CD4-positive, alpha-beta T cell (primary cell): ENCODE measurements around the gene NELL2. TPM values are rescaled to one million over a fixed set of nuclear protein-coding genes. Genes with fewer than 3 reads are reported as not detected.

Source experiments
- ATAC-seq: fragments of 200-7000 bp; cut with Tn5 transposase; one replicate; pipeline ENCODE4 v1.10.0; 2022; ENCODE audit warnings: mild to moderate bottlenecking; ENCODE audit not compliant: poor library complexity
- CTCF ChIA-PET: fragments of 350-600 bp; sonication (Branson Sonifier 250); formaldehyde crosslinking; loops from one replicate; lab custom pipeline; 2021; ENCODE audit warnings: antibody characterized with exemption, inconsistent platforms; lab: Charles Lee
- POLR2A ChIA-PET: fragments of 350-600 bp; sonication (Branson Sonifier 250); formaldehyde crosslinking; loops from one replicate; lab custom pipeline; 2021; ENCODE audit warnings: antibody characterized with exemption, inconsistent platforms; lab: Charles Lee
- DNase-seq, 14 experiments: peaks; one replicate each; pipeline ENCODE4 v3.0.0-alpha.2; 2013 to 2020; ENCODE audit warnings: mixed read lengths in 2 of 14
- H3K27ac ChIP-seq, 2 donors: one replicate each; pipeline versions ENCODE4 v1.5.1 to v1.7.0; 2013; ENCODE audit warnings: low read length in 2 of 2, low read depth in 1 of 2, mild to moderate bottlenecking in 1 of 2
- H3K27me3 ChIP-seq, 2 experiments: 1 replicate in 1 of 2; 2 replicates in 1 of 2; pipeline versions ENCODE4 v1.6.1 to v1.7.0; 2013; ENCODE audit warnings: low read length in 2 of 2, control low read depth in 1 of 2, mild to moderate bottlenecking in 1 of 2, moderate library complexity in 1 of 2; ENCODE audit not compliant: insufficient read depth in 2 of 2, control insufficient read depth in 1 of 2
- H3K36me3 ChIP-seq: one replicate; pipeline ENCODE4 v1.6.1; 2013; ENCODE audit warnings: low read length, control low read depth; ENCODE audit not compliant: insufficient read depth
- H3K4me1 ChIP-seq: one replicate; pipeline ENCODE4 v1.6.1; 2013; ENCODE audit warnings: low read length, control low read depth; ENCODE audit not compliant: insufficient read depth
- H3K4me3 ChIP-seq: one replicate; pipeline ENCODE4 v1.5.1; 2013; ENCODE audit warnings: mild to moderate bottlenecking, low read length, moderate library complexity
- H3K9me3 ChIP-seq, 2 experiments: 1 replicate in 1 of 2; 2 replicates in 1 of 2; pipeline versions ENCODE4 v1.6.1 to v1.7.0; 2013; ENCODE audit warnings: low read length in 2 of 2, mild to moderate bottlenecking in 2 of 2, control low read depth in 1 of 2, moderate library complexity in 1 of 2; ENCODE audit not compliant: control insufficient read depth in 1 of 2, insufficient read depth in 1 of 2
- H3K27ac Mint-ChIP-seq: one replicate; pipeline ENCODE4 v1.8.0; 2020; ENCODE audit warnings: mixed read lengths
- H3K27me3 Mint-ChIP-seq: one replicate; pipeline ENCODE4 v1.8.0; 2021; ENCODE audit warnings: mixed read lengths
- H3K36me3 Mint-ChIP-seq: one replicate; pipeline ENCODE4 v1.8.0; 2021; ENCODE audit warnings: low read depth, mixed read lengths
- H3K4me1 Mint-ChIP-seq: one replicate; pipeline ENCODE4 v1.8.0; 2021; ENCODE audit warnings: low read depth, mixed read lengths
- H3K4me3 Mint-ChIP-seq: one replicate; pipeline ENCODE4 v1.8.0; 2020; ENCODE audit warnings: mild to moderate bottlenecking, mixed read lengths
- H3K9me3 Mint-ChIP-seq: one replicate; pipeline ENCODE4 v1.8.0; 2020; ENCODE audit warnings: mixed read lengths
- intact Hi-C, 2 experiments: fragments of 100-400 bp; cut with DNase I in 1 of 2; cut with micrococcal nuclease in 1 of 2; formaldehyde crosslinking; loops; one replicate each; pipeline versions ENCODE4 v1.15.1 to v1.9.0; 2023 to 2025; cut with DNase I, micrococcal nuclease
- total RNA-seq, 174 experiments: library from RNA in 2 of 174; stranded (reverse) in 2 of 174; gene quantifications; one replicate each; pipeline ENCODE4 v1.2.3 and lab custom pipeline; 2021 to 2026
- TF ChIP-seq, protein P1 (sequence below): fragments of 200-600 bp; IDR thresholded peaks from one replicate; pipeline ENCODE4 v1.8.0; 2022; ENCODE audit warnings: antibody characterized with exemption, mild to moderate bottlenecking

The NELL2 gene
- total RNA-seq, 2 experiments from 2014 or later, result 142 to 147 TPM

DNA sequence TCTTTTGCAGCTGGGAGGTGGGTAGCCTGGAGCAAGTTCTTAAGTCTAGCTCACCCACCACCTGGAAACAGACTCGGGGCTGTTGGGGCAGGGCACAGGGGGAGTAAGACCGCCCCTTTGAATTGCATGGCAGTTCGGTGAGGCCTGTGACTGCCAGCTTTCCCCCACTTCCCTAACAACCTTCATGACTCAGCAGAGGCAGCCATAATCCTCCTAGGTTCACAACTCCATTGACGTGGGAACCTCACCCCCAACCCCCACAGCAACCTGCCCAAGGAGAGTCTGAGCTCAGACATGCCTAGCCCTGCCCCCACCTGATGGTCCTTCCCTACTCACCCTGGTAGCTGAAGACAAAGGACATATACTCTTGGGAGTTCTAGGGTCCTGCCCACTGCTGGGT is 87.4 kb downstream of the NELL2 start:
- no peak overlapping the region for H3K4me3 Mint-ChIP-seq
- TF ChIP-seq, protein P1, sequence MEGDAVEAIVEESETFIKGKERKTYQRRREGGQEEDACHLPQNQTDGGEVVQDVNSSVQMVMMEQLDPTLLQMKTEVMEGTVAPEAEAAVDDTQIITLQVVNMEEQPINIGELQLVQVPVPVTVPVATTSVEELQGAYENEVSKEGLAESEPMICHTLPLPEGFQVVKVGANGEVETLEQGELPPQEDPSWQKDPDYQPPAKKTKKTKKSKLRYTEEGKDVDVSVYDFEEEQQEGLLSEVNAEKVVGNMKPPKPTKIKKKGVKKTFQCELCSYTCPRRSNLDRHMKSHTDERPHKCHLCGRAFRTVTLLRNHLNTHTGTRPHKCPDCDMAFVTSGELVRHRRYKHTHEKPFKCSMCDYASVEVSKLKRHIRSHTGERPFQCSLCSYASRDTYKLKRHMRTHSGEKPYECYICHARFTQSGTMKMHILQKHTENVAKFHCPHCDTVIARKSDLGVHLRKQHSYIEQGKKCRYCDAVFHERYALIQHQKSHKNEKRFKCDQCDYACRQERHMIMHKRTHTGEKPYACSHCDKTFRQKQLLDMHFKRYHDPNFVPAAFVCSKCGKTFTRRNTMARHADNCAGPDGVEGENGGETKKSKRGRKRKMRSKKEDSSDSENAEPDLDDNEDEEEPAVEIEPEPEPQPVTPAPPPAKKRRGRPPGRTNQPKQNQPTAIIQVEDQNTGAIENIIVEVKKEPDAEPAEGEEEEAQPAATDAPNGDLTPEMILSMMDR, result no peak
- ChIA-PET POLR2A (interaction anchor here (0.6 to 0.9 kb wide), 2 partner anchors 13 to 663 kb away, joined by 3 to 4 read pairs; no protein-coding TSS in a partner anchor), CTCF (interaction anchor here (1.2 to 2.4 kb wide), 3 partner anchors 8 to 14 kb away, joined by 3 to 6 read pairs (median 4); no protein-coding TSS in a partner anchor)
- Histone ChIP-seq H3K4me1 (no peaks in the 10 kb centered on the region), H3K27ac (no peak overlapping the region), H3K9me3 (peaks cover 0 to 5% of the 10 kb centered on the region in 2 experiments), H3K4me3 (no peak overlapping the region), H3K36me3 (no peaks in the 10 kb centered on the region), H3K27me3 (no peaks in the 10 kb centered on the region)
- H3K4me1 Mint-ChIP-seq, result peaks cover 46% of the 10 kb centered on the region
- peaks cover 46% of the 10 kb centered on the region for H3K36me3 Mint-ChIP-seq
- intact Hi-C loops, result no loop called here
- peak overlapping the region; percentile 25 for H3K27ac Mint-ChIP-seq
- ATAC-seq, result no peak
- no peak for DNase-seq
- H3K27me3 Mint-ChIP-seq, result no peaks in the 10 kb centered on the region
- H3K9me3 Mint-ChIP-seq, result peaks cover 5% of the 10 kb centered on the region

DNA sequence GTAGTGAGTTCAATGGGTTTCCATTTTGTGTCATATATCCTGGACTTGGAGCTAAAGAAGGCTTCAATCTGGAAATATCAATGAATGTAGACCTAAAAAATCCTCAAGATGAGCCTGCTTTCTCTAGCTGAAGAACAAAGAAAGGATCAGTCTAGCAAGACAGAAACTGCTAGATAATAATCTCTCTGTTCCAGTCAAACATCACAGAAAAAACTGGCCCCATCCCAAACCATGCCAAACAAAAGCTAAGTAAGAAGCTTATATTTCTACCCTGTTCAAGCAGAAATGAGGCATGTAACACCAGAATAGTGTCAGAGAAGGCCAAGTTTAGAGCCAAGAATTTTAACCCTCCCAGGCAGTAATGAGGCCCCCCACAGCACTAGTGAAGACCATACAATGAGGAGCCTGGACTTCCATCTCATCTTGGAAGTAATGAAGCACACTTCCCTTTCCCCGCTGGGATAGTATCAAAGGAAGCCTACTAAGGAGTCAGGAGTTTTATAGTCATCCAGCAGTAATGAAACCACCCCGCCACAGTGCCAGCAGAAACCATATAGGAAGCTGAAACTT is 95.8 kb downstream of the NELL2 start:
- H3K36me3 ChIP-seq, result no peaks in the 10 kb centered on the region
- ATAC-seq (no peak), DNase-seq (no peak)
- H3K9me3 ChIP-seq, result peaks cover 0 to 7% of the 10 kb centered on the region in 2 experiments
- no peak overlapping the region for H3K27ac ChIP-seq
- H3K4me1 Mint-ChIP-seq, result peaks cover 31% of the 10 kb centered on the region
- TF ChIP-seq, protein P1, result no peak
- no peak overlapping the region for H3K27ac Mint-ChIP-seq
- ChIA-PET CTCF (interaction anchor here (1.4 to 2.3 kb wide), 3 partner anchors 9 to 94 kb away, joined by 4 to 6 read pairs (median 4); no protein-coding TSS in a partner anchor), POLR2A (interaction anchor here (0.6 to 1.1 kb wide), 3 partner anchors 9 to 63 kb away, joined by 3 read pairs; no protein-coding TSS in a partner anchor)
- peaks cover 11% of the 10 kb centered on the region for H3K9me3 Mint-ChIP-seq
- H3K27me3 Mint-ChIP-seq, result no peaks in the 10 kb centered on the region
- H3K27me3 ChIP-seq, result no peaks in the 10 kb centered on the region
- peaks cover 60% of the 10 kb centered on the region for H3K36me3 Mint-ChIP-seq
- no peaks in the 10 kb centered on the region for H3K4me1 ChIP-seq
- H3K4me3 ChIP-seq, result no peak overlapping the region
- intact Hi-C loops, result no loop called here
- H3K4me3 Mint-ChIP-seq, result no peak overlapping the region

DNA sequence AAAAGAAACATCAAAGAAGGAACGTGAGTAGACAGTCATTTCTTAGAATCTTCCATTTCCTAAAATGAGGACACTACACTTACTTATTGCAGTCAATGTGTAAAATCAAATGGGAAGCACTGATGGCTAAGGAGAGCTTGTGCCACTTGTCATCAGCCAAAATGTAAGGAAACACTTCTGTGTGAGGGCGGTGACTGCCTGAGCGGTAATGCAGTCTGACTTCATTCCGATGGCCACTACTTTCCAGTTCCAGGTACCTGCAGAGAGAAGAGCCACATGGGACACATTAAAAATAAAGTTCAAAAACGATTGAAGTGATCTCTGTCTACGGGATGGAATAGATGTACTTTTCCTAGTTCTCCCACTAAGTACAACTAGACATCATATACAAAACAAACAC is 96.3 kb downstream of the NELL2 start:
- no peaks in the 10 kb centered on the region for H3K27me3 Mint-ChIP-seq
- CTCF ChIA-PET, result interaction anchor here (1.0 to 2.3 kb wide), 2 partner anchors 9 to 33 kb away, joined by 3 to 6 read pairs; no protein-coding TSS in a partner anchor
- no peak overlapping the region for H3K27ac Mint-ChIP-seq
- no peak overlapping the region for H3K4me3 Mint-ChIP-seq
- Histone ChIP-seq H3K27ac (no peak overlapping the region), H3K36me3 (no peaks in the 10 kb centered on the region), H3K27me3 (no peaks in the 10 kb centered on the region), H3K9me3 (peaks cover 0 to 7% of the 10 kb centered on the region in 2 experiments), H3K4me1 (no peaks in the 10 kb centered on the region), H3K4me3 (no peak overlapping the region)
- H3K4me1 Mint-ChIP-seq, result peaks cover 26% of the 10 kb centered on the region
- POLR2A ChIA-PET, result interaction anchor here (0.6 to 1.1 kb wide), 3 partner anchors 10 to 64 kb away, joined by 3 read pairs; no protein-coding TSS in a partner anchor
- DNase-seq (no peak), ATAC-seq (no peak)
- TF ChIP-seq, protein P1, result no peak
- H3K36me3 Mint-ChIP-seq, result peaks cover 60% of the 10 kb centered on the region
- intact Hi-C loops, result loop anchor here (5.0 to 10.0 kb wide), 3 partner anchors 33 to 765 kb away; no protein-coding TSS in a partner anchor
- peaks cover 11% of the 10 kb centered on the region for H3K9me3 Mint-ChIP-seq
